GM12878 (cell line): ENCODE measurements around the gene SOAT2. TPM values are rescaled to one million over a fixed set of nuclear protein-coding genes. Genes with fewer than 3 reads are reported as not detected.

Experiments
- ATAC-seq: fragments of 200-7000 bp; cut with Tn5 transposase; 3 replicates; pipeline ENCODE4 v1.9.1; 2020; ENCODE audit warnings: mild to moderate bottlenecking, moderate library complexity
- BruUV-seq: library from RNA; stranded (reverse); fragments of 400-500 nt; replicated peaks from 2 replicates; lab custom pipeline; 2021; lab: Mats Ljungman, UMichigan
- CTCF ChIA-PET: fragments of 300-600 bp; sonication (Branson Sonifier 250); formaldehyde crosslinking; extraction: SDS; loops from one replicate; lab custom pipeline; 2021; ENCODE audit warnings: inconsistent platforms; lab: Yijun Ruan, JAX
- POLR2A ChIA-PET: fragments of 350-600 bp; formaldehyde crosslinking; extraction: SDS; loops from one replicate; lab custom pipeline; 2021; ENCODE audit warnings: inconsistent platforms; lab: Charles Lee
- RAD21 ChIA-PET: fragments of 300-600 bp; sonication (Branson Sonifier 250); formaldehyde crosslinking; loops from one replicate; lab custom pipeline; 2023; ENCODE audit warnings: antibody characterized with exemption; ENCODE audit not compliant: unreplicated experiment; lab: Charles Lee
- SMC1A ChIA-PET: fragments of 300-600 bp; sonication (Branson Sonifier 250); formaldehyde crosslinking; loops from one replicate; lab custom pipeline; 2023; ENCODE audit not compliant: unreplicated experiment, uncharacterized antibody; lab: Charles Lee
- DNase-seq: peaks from one replicate; pipeline ENCODE4 v3.0.0-alpha.2; 2011; ENCODE audit warnings: low read depth, low spot score
- FAIRE-seq: peaks from 3 replicates; lab custom pipeline; 2011; peaks lifted over from hg19 to GRCh38; lab: Jason Lieb, UNC
- H2AFZ ChIP-seq: 2 replicates; pipeline ENCODE4 v1.6.0; 2011; ENCODE audit warnings: low read depth, low read length, control low read depth; ENCODE audit not compliant: control insufficient read depth
- H3K27ac ChIP-seq: 2 replicates; pipeline ENCODE4 v1.5.1; 2011; ENCODE audit warnings: control low read depth; ENCODE audit not compliant: control insufficient read depth, insufficient read depth
- H3K27me3 ChIP-seq, 2 experiments: replicated peaks in 1 of 2; 2 replicates each; pipeline versions ENCODE4 v1.6.0 to v1.6.1; 2011; ENCODE audit warnings: low read length in 1 of 2; ENCODE audit not compliant: control insufficient read depth in 2 of 2, insufficient read depth in 2 of 2
- H3K36me3 ChIP-seq, 2 experiments: 2 replicates each; pipeline ENCODE4 v1.5.1; 2011; ENCODE audit warnings: low read length in 1 of 2; ENCODE audit not compliant: control insufficient read depth in 2 of 2, insufficient read depth in 2 of 2
- H3K4me1 ChIP-seq: 2 replicates; pipeline ENCODE4 v1.6.1; 2011; ENCODE audit warnings: mild to moderate bottlenecking, low read length, moderate library complexity, mixed read lengths; ENCODE audit not compliant: control insufficient read depth, insufficient read depth
- H3K4me2 ChIP-seq: 2 replicates; pipeline ENCODE4 v1.6.0; 2011; ENCODE audit warnings: control low read depth; ENCODE audit not compliant: control insufficient read depth, insufficient read depth
- H3K4me3 ChIP-seq: fragments of 200-600 bp; sonication (generic); 2 replicates; pipeline ENCODE4 v1.5.1; 2016
- H3K79me2 ChIP-seq: 2 replicates; pipeline ENCODE4 v1.6.0; 2011; ENCODE audit warnings: low read length; ENCODE audit not compliant: control insufficient read depth, insufficient read depth
- H3K9ac ChIP-seq: 2 replicates; pipeline ENCODE4 v1.8.0; 2011; ENCODE audit warnings: low read length, control low read depth, mixed read lengths; ENCODE audit not compliant: control insufficient read depth, insufficient read depth
- H3K9me3 ChIP-seq: replicated peaks from 3 replicates; pipeline ENCODE4 v1.5.1; 2011; ENCODE audit warnings: mild to moderate bottlenecking, low read length; ENCODE audit not compliant: control insufficient read depth, insufficient read depth
- H4K20me1 ChIP-seq: 2 replicates; pipeline ENCODE4 v1.6.0; 2011; ENCODE audit not compliant: control insufficient read depth, insufficient read depth
- FOXM1 ChIP-seq: IDR thresholded peaks from 2 replicates; pipeline ENCODE4 v1.6.1; 2012; ENCODE audit warnings: low read depth, mild to moderate bottlenecking, inconsistent platforms, low read length, moderate library complexity
- IRF5 ChIP-seq: fragments of 450-650 bp; IDR thresholded peaks from 2 replicates; pipeline ENCODE4 v1.6.1; 2017; ENCODE audit warnings: borderline replicate concordance
- JUNB ChIP-seq: IDR thresholded peaks from 2 replicates; pipeline ENCODE4 v1.6.1; 2016; ENCODE audit warnings: antibody characterized with exemption, mild to moderate bottlenecking
- NR2C1 ChIP-seq: fragments of 450-650 bp; IDR thresholded peaks from 2 replicates; pipeline ENCODE4 v1.6.1; 2017; ENCODE audit warnings: antibody characterized with exemption, mild to moderate bottlenecking, moderate library complexity
- POLR2AphosphoS5 ChIP-seq: IDR thresholded peaks from 2 replicates; pipeline ENCODE4 v1.6.1; 2011; ENCODE audit warnings: mild to moderate bottlenecking, low read length, inconsistent platforms
- RB1 ChIP-seq: fragments of 450-650 bp; formaldehyde crosslinking; IDR thresholded peaks from 2 replicates; pipeline ENCODE4 v1.6.1; 2017; ENCODE audit warnings: mild to moderate bottlenecking, borderline replicate concordance
- SIN3A ChIP-seq: IDR thresholded peaks from 2 replicates; pipeline ENCODE4 v1.6.1; 2012; ENCODE audit warnings: low read depth, low read length, improper control_type of control experiment
- TAF1 ChIP-seq: IDR thresholded peaks from 2 replicates; pipeline ENCODE4 v1.6.1; 2011; ENCODE audit warnings: mild to moderate bottlenecking, low read depth, low read length, borderline replicate concordance
- YY1 ChIP-seq: IDR thresholded peaks from 2 replicates; pipeline ENCODE4 v1.6.1; 2011; ENCODE audit warnings: low read depth, mild to moderate bottlenecking, low read length
- ZBED1 ChIP-seq: IDR thresholded peaks from 2 replicates; pipeline ENCODE4 v1.6.1; 2016; ENCODE audit warnings: borderline replicate concordance
- WGBS: methylation state at CpG from one replicate; pipeline ENCODE4 v1.1.6; 2016; ENCODE audit warnings: low lambda C conversion rate; ENCODE audit not compliant: insufficient replicate concordance, insufficient coverage; ENCODE audit errors: missing lambda C conversion rate; 5-methylcytosine and 5-hydroxymethylcytosine counted together
- in situ Hi-C: fragments of 300-500 bp; cut with MboI; formaldehyde crosslinking; loops from 9 replicates; pipeline ENCODE4 v1.14.3; 2018; ENCODE audit warnings: mixed read lengths
- intact Hi-C: fragments of 100-400 bp; cut with micrococcal nuclease; formaldehyde crosslinking; loops from one replicate; pipeline ENCODE4 v1.14.2; 2022; ENCODE audit not compliant: unreplicated experiment
- polyA plus RNA-seq, 11 experiments: library from polyadenylated mRNA; depleted of rRNA in 4 of 11; unstranded in 6 of 11; stranded (reverse) in 5 of 11; fragments of >200 nt; fragmentation: Nextera tagmentation in 4 of 11; fragmentation: Illumina TruSeq in 1 of 11; extraction: Ambion mirVana in 4 of 11; extraction: Trizol in 1 of 11; gene quantifications; 1 replicate in 1 of 11; 2 replicates in 10 of 11; pipeline versions ENCODE4 v1.2.1 to v1.2.3, GENCODE V29; 2011 to 2016; ENCODE audit warnings: inconsistent platforms in 2 of 11, missing spikeins in 2 of 11, low read depth in 1 of 11
- total RNA-seq, 4 experiments: library from RNA; depleted of rRNA in 3 of 4; stranded (reverse); fragments of >200 nt in 3 of 4; fragmentation: Illumina TruSeq in 1 of 4; extraction: Trizol in 1 of 4; gene quantifications; 2 replicates each; pipeline versions ENCODE4 v1.2.1 to v1.2.3, GENCODE V29; 2013 to 2021

SOAT2 gene
- total and polyA plus RNA-seq, 10 of the 15 experiments (the other 5 are each of a cell fraction or from before 2014, with no cell fraction given), result 0.08 to 1.7 (median 0.69) TPM

- no peak for FAIRE-seq
- no peaks in the 10 kb centered on the region for H3K79me2 ChIP-seq
- DNase-seq, result no peak
- no peaks in the 10 kb centered on the region for H4K20me1 ChIP-seq
- H3K36me3 ChIP-seq, result no peaks in the 10 kb centered on the region
- no peak overlapping the region for H3K4me2 ChIP-seq
- SMC1A ChIA-PET, result interaction anchor here (1.0 to 1.3 kb wide), 2 partner anchors 22 to 42 kb away, joined by 3 read pairs; partner anchors contain the start of gene SPRYD3
- H3K9me3 ChIP-seq, result no peaks in the 10 kb centered on the region
- POLR2A ChIA-PET, result interaction anchor here (0.6 kb wide), 1 partner anchor 15 kb away, joined by 5 read pairs; no protein-coding TSS in a partner anchor
- 85% methylated on average over 7 of the region's 7 CpGs for WGBS
- TF ChIP-seq ZBED1, result no peak
- TF ChIP-seq RB1, result no peak
- no peak for TF ChIP-seq FOXM1
- no peak for TF ChIP-seq POLR2AphosphoS5
- no peak for TF ChIP-seq JUNB
- no peak for TF ChIP-seq IRF5
- no peak for TF ChIP-seq SIN3A
- no peak for TF ChIP-seq NR2C1
- TF ChIP-seq TAF1, result no peak
- no peak for TF ChIP-seq YY1
- intact Hi-C loops, result no loop called here
- CTCF ChIA-PET, result interaction anchor here (0.6 to 4.5 kb wide), 3 partner anchors 9 to 40 kb away, joined by 3 to 38 read pairs (median 4); no protein-coding TSS in a partner anchor
- H3K9ac ChIP-seq, result no peak overlapping the region
- no peak overlapping the region for H3K4me3 ChIP-seq
- H3K4me1 ChIP-seq, result peaks cover 6% of the 10 kb centered on the region
- no peak overlapping the region for H2AFZ ChIP-seq
- no TSS peak for BruUV-seq
- H3K27me3 ChIP-seq, result no peaks in the 10 kb centered on the region
- in situ Hi-C loops, result no loop called here
- H3K27ac ChIP-seq, result no peak overlapping the region
- RAD21 ChIA-PET, result interaction anchor here (1.5 kb wide), 1 partner anchor 42 kb away, joined by 4 read pairs; no protein-coding TSS in a partner anchor
- ATAC-seq, result no peak
These were observed 46.4 kb upstream of the SOAT2 start for GRCh38 chr12:53056901-53057300.
